H9 (cell line): ENCODE measurements around the gene PKNOX2. TPM values are rescaled to one million over a fixed set of nuclear protein-coding genes. Genes with fewer than 3 reads are reported as not detected.

Source experiments
- DNase-seq: peaks from one replicate; pipeline ENCODE4 v3.0.0-alpha.2; 2017
- H2AFZ ChIP-seq: one replicate; pipeline ENCODE4 v1.6.1; 2013; ENCODE audit warnings: mild to moderate bottlenecking, low read length, control low read depth, moderate library complexity
- H2AK5ac ChIP-seq: 2 replicates; pipeline ENCODE4 v1.6.1; 2013; ENCODE audit warnings: low read length, control low read depth, mixed read lengths; ENCODE audit not compliant: insufficient read length
- H2BK120ac ChIP-seq: one replicate; pipeline ENCODE4 v1.6.1; 2013; ENCODE audit warnings: low read depth, mild to moderate bottlenecking, low read length, control low read depth, inconsistent platforms; ENCODE audit not compliant: poor library complexity, severe bottlenecking
- H2BK12ac ChIP-seq: 2 replicates; pipeline ENCODE4 v1.6.1; 2013; ENCODE audit warnings: low read length, control low read depth, mixed read lengths, low read depth; ENCODE audit not compliant: insufficient read length
- H2BK15ac ChIP-seq: 2 replicates; pipeline ENCODE4 v1.6.1; 2013; ENCODE audit warnings: low read depth, low read length, control low read depth
- H2BK20ac ChIP-seq: one replicate; pipeline ENCODE4 v1.6.1; 2013; ENCODE audit warnings: low read depth, mild to moderate bottlenecking, low read length, control low read depth, inconsistent platforms; ENCODE audit not compliant: poor library complexity, severe bottlenecking
- H2BK5ac ChIP-seq: 2 replicates; pipeline ENCODE4 v1.6.1; 2013; ENCODE audit warnings: low read length, control low read depth, mixed read lengths; ENCODE audit not compliant: insufficient read length
- H3K14ac ChIP-seq: 2 replicates; pipeline ENCODE4 v1.6.1; 2013; ENCODE audit warnings: low read length, control low read depth; ENCODE audit not compliant: insufficient read depth
- H3K18ac ChIP-seq: 2 replicates; pipeline ENCODE4 v1.6.1; 2013; ENCODE audit warnings: low read depth, mild to moderate bottlenecking, mixed read lengths, low read length, control low read depth; ENCODE audit not compliant: insufficient read length
- H3K23ac ChIP-seq: 2 replicates; pipeline ENCODE4 v1.6.1; 2013; ENCODE audit warnings: low read length, control low read depth, mixed read lengths, low read depth; ENCODE audit not compliant: insufficient read length
- H3K23me2 ChIP-seq: 2 replicates; pipeline ENCODE4 v1.6.1; 2013; ENCODE audit warnings: low read depth, mild to moderate bottlenecking, mixed read lengths, low read length, control low read depth; ENCODE audit not compliant: insufficient read length, poor library complexity, severe bottlenecking
- H3K27ac ChIP-seq: 2 replicates; pipeline ENCODE4 v1.5.1; 2013; ENCODE audit warnings: low read length, control low read depth, mixed read lengths, low read depth; ENCODE audit not compliant: insufficient read length
- H3K27me3 ChIP-seq: 2 replicates; pipeline ENCODE4 v1.6.1; 2013; ENCODE audit warnings: low read length, control low read depth, inconsistent platforms; ENCODE audit not compliant: insufficient read depth
- H3K4ac ChIP-seq: 2 replicates; pipeline ENCODE4 v1.6.1; 2013; ENCODE audit warnings: low read depth, mild to moderate bottlenecking, control low read depth, inconsistent platforms, low read length, moderate library complexity
- H3K4me1 ChIP-seq: 2 replicates; pipeline ENCODE4 v1.6.1; 2013; ENCODE audit warnings: low read length, control low read depth, inconsistent platforms; ENCODE audit not compliant: insufficient read depth
- H3K4me2 ChIP-seq: 2 replicates; pipeline ENCODE4 v1.6.1; 2013; ENCODE audit warnings: low read length, control low read depth, mixed read lengths; ENCODE audit not compliant: insufficient read length, insufficient read depth
- H3K56ac ChIP-seq: 2 replicates; pipeline ENCODE4 v1.6.1; 2013; ENCODE audit warnings: low read depth, mild to moderate bottlenecking, mixed read lengths, low read length, control low read depth; ENCODE audit not compliant: insufficient read length
- H3K79me1 ChIP-seq: 2 replicates; pipeline ENCODE4 v1.6.1; 2013; ENCODE audit warnings: low read depth, mild to moderate bottlenecking, moderate library complexity, low read length, control low read depth, inconsistent platforms; ENCODE audit not compliant: insufficient read depth, poor library complexity, severe bottlenecking
- H3K79me2 ChIP-seq: 2 replicates; pipeline ENCODE4 v1.6.1; 2013; ENCODE audit warnings: low read length, control low read depth, inconsistent platforms; ENCODE audit not compliant: insufficient read depth
- H3K9ac ChIP-seq: 2 replicates; pipeline ENCODE4 v1.6.1; 2013; ENCODE audit warnings: low read length, control low read depth, mixed read lengths; ENCODE audit not compliant: insufficient read length; ENCODE audit errors: extremely low read depth
- H3K9me3 ChIP-seq: one replicate; pipeline ENCODE4 v1.6.1; 2013; ENCODE audit warnings: low read depth, low read length, inconsistent platforms; ENCODE audit not compliant: control insufficient read depth
- H3T11ph ChIP-seq: one replicate; pipeline ENCODE4 v1.6.1; 2013; ENCODE audit warnings: mild to moderate bottlenecking, low read length, control low read depth, inconsistent platforms
- H4K20me1 ChIP-seq: one replicate; pipeline ENCODE4 v1.6.1; 2013; ENCODE audit not compliant: control insufficient read depth, insufficient read length, insufficient read depth
- H4K5ac ChIP-seq: 2 replicates; pipeline ENCODE4 v1.6.1; 2013; ENCODE audit warnings: low read depth, mild to moderate bottlenecking, mixed read lengths, low read length, control low read depth; ENCODE audit not compliant: insufficient read length
- H4K8ac ChIP-seq: replicated peaks from 2 replicates; pipeline ENCODE4 v1.6.1; 2013; ENCODE audit warnings: low read length, control low read depth, mixed read lengths, low read depth; ENCODE audit not compliant: insufficient read length
- H4K91ac ChIP-seq: 2 replicates; pipeline ENCODE4 v1.6.1; 2013; ENCODE audit warnings: low read depth, mild to moderate bottlenecking, moderate library complexity, mixed read lengths, low read length, control low read depth; ENCODE audit not compliant: insufficient read length
- H3K27ac Mint-ChIP-seq, 3 experiments: 2 replicates in 2 of 3; 3 replicates in 1 of 3; pipeline ENCODE4 v1.8.0; 2020 to 2021; ENCODE audit warnings: mixed read lengths in 3 of 3, mild to moderate bottlenecking in 1 of 3, moderate library complexity in 1 of 3
- H3K27me3 Mint-ChIP-seq: 2 replicates; pipeline ENCODE4 v1.8.0; 2021; ENCODE audit warnings: low read depth, mild to moderate bottlenecking, moderate library complexity, mixed read lengths
- H3K36me3 Mint-ChIP-seq, 3 experiments: 2 replicates in 2 of 3; 3 replicates in 1 of 3; pipeline ENCODE4 v1.8.0; 2020 to 2021; ENCODE audit warnings: low read depth in 3 of 3, mixed read lengths in 3 of 3; ENCODE audit not compliant: insufficient read depth in 1 of 3
- H3K4me1 Mint-ChIP-seq, 2 experiments: 2 replicates each; pipeline ENCODE4 v1.8.0; 2020; ENCODE audit warnings: mixed read lengths in 2 of 2
- H3K4me3 Mint-ChIP-seq, 2 experiments: 2 replicates in 1 of 2; 3 replicates in 1 of 2; pipeline ENCODE4 v1.8.0; 2020 to 2021; ENCODE audit warnings: mild to moderate bottlenecking in 2 of 2, mixed read lengths in 2 of 2, moderate library complexity in 1 of 2
- H3K9me3 Mint-ChIP-seq, 2 experiments: 2 replicates in 1 of 2; 3 replicates in 1 of 2; pipeline ENCODE4 v1.8.0; 2020; ENCODE audit warnings: mild to moderate bottlenecking in 2 of 2, mixed read lengths in 2 of 2, moderate library complexity in 1 of 2
- CTCF ChIP-seq: fragments of 200-600 bp; sonication (generic); conservative IDR thresholded peaks from 3 replicates; pipeline ENCODE4 v1.8.0; 2021; ENCODE audit warnings: antibody characterized with exemption, mild to moderate bottlenecking
- WGBS: extraction: QIAGEN DNeasy Blood & Tissue Kit; methylation state at CpG from one replicate; pipeline ENCODE4 v1.1.7; 2013; ENCODE audit warnings: missing lambda C conversion rate, low lambda C conversion rate, mixed read lengths; ENCODE audit not compliant: insufficient read length; ENCODE audit errors: extremely low coverage; 5-methylcytosine and 5-hydroxymethylcytosine counted together
- total RNA-seq: library from RNA; stranded (reverse); gene quantifications from 2 replicates; pipeline ENCODE4 v1.2.1, GENCODE V29; 2021

PKNOX2 gene
- total RNA-seq, 1 experiment from 2014 or later, result 1.3 TPM

GRCh38 chr11:125262194-125262829 is 97.8 kb downstream of the PKNOX2 start:
- no peaks in the 10 kb centered on the region for H3K36me3 Mint-ChIP-seq
- no peaks in the 10 kb centered on the region for H3K79me1 ChIP-seq
- no peak overlapping the region for H3K23ac ChIP-seq
- peak overlapping the region; percentile 2 to 89 (median 48); a peak in 5 of 7 replicates for H3K27ac Mint-ChIP-seq
- no peak for TF ChIP-seq CTCF
- no peaks in the 10 kb centered on the region for H3K9me3 ChIP-seq
- no peak overlapping the region for H4K5ac ChIP-seq
- peak overlapping the region; percentile 29 for H4K8ac ChIP-seq
- H2BK15ac ChIP-seq, result no peak overlapping the region
- H2BK5ac ChIP-seq, result no peak overlapping the region
- no peak overlapping the region for H3K56ac ChIP-seq
- H3K18ac ChIP-seq, result peak overlapping the region; percentile 80
- no peaks in the 10 kb centered on the region for H3K9me3 Mint-ChIP-seq
- H3K23me2 ChIP-seq, result peaks cover 4% of the 10 kb centered on the region
- peaks cover 10% of the 10 kb centered on the region for H3K4me1 ChIP-seq
- H2BK120ac ChIP-seq, result no peak overlapping the region
- peaks cover 30% of the 10 kb centered on the region for H3K27me3 Mint-ChIP-seq
- no peak overlapping the region; the same call in 1 of the 2 replicates for H3K4ac ChIP-seq
- H3K4me1 Mint-ChIP-seq, result peaks cover 36 to 63% of the 10 kb centered on the region in 2 experiments
- no peak overlapping the region for H3K9ac ChIP-seq
- no CpG with 5 or more reads among the region's 20 CpGs for WGBS
- no peak overlapping the region for H3K27ac ChIP-seq
- no peak overlapping the region for H4K91ac ChIP-seq
- H3K4me3 Mint-ChIP-seq, result peak overlapping the region; percentile 19 to 49; a peak in 4 of 5 replicates
- H2BK20ac ChIP-seq, result no peak overlapping the region
- no peak overlapping the region for H2AK5ac ChIP-seq
- H2AFZ ChIP-seq, result no peak overlapping the region
- H3T11ph ChIP-seq, result no peak overlapping the region
- H4K20me1 ChIP-seq, result peaks cover 2% of the 10 kb centered on the region
- H3K14ac ChIP-seq, result peak overlapping the region; percentile 84; the same call in 1 of the 2 replicates
- H3K27me3 ChIP-seq, result no peaks in the 10 kb centered on the region; the same call in 1 of the 2 replicates
- H3K4me2 ChIP-seq, result peak overlapping the region; percentile 52
- peak overlapping the region; percentile 47 for H2BK12ac ChIP-seq
- no peak for DNase-seq
- no peaks in the 10 kb centered on the region for H3K79me2 ChIP-seq
